KBM-7 (cell line): ENCODE data around the gene ZMPSTE24.
"Not testable (repeated sequence)": the region's sequence is repeated elsewhere in the genome, so short reads cannot be mapped to it uniquely, and the experiment has no call there.

ENCODE experiments used
- DNase-seq: peaks from one replicate; pipeline ENCODE4 v3.0.0-alpha.2; 2015
- in situ Hi-C: fragments of 300-500 bp; cut with MboI; formaldehyde crosslinking; loops from 2 replicates; pipeline ENCODE4 v1.14.3; 2020; ENCODE audit warnings: low sequenced_read_pairs, low pct_unique_long_range_greater_than_20kb, mixed read lengths

ZMPSTE24 gene

DNA sequence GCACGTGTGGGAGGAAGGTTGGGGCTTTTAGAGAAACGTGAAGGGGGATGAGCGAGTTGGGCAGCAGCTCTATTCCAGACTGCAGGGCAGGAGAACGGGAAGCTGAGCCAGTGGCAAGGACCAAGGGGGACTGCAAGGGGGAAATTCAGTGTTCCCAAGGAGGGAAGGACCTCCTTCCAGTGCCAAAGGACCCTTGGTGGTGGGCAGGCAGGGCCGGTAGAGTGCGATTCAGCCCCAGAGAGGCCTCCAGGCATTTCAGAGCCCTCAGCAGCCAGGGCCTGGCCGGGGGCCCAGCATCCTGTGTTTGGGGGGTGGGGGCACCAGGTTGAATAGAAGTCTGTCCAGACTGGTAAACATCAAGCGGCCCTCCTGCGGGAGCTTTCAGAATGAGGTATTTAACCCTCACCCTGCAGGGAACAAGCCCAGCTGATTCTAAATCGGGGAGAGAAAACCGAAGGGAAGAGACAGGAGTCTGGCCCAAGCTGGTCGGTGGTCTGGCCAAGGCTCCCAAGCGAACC, 56.7 kb downstream of the ZMPSTE24 start:
- no peak for DNase-seq
- in situ Hi-C loops: no loop called here

DNA sequence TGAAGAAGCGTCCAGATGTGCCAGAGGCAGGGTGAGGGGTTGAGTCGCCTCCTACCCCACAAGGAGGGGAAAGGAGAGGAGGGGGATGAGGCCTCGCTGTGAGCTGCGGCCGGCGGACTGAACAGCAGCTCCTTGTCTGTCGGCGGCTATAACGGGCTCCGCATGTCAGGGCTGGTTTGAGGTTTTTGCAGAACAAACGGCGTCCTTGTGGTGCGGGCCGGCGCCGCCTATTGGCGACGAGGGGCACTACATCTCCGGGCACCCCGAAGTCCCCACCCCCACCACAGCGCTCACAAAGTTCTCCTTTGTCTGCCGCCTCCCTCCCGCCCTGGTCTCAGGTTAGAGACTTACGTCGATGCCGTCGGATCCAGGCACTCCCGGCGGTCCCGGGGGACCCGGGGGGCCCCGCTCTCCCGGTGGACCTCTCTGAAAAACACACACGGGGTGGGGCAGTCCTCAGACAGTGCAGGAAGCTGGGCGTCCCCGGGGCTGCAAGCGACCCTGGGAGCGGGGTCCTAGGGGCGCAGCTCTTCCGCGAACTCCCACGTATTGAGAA, 57.3 kb downstream of the ZMPSTE24 start:
- peak; percentile 96 for DNase-seq
- in situ Hi-C loops: no loop called here

DNA sequence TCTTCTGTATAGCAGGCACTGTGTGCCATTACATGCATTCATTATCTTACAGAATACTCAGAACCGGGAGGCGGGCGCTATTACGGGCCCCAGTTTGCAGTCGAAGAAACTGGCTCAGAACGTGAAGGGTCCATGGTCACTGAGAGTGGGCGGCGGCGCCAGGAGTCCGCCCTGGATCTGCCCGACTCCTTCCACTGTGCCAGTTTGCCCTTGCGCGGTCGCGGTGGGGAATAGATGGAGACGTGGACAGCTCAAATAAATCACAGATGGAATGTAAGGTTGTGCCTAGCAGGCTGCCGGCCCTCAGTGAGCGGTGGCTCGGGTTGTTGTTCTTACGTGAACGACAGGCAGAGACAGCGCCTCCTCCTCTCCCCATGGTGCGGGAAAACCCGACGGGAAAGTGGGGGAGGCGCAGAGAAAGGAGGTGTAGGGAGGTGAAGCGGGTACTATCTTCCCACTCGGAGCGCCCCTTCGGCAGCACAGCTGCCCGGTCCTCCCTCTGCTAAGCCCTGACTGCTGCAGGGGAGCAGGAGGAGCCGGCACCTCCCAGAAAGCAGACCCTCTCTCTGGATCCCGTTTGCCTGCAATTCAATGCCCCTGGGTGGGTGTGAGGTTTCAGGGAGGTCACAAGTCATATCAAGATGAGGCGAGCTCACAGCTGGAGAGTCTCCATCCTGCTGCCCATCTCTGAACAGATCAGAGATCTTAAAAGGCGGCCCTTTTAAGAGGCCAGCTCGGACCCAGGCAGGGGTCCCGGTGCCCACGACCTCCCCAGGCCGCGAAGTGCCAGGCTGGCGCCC, 58.0 kb downstream of the ZMPSTE24 start:
- no peak for DNase-seq
- in situ Hi-C loops: no loop called here

DNA sequence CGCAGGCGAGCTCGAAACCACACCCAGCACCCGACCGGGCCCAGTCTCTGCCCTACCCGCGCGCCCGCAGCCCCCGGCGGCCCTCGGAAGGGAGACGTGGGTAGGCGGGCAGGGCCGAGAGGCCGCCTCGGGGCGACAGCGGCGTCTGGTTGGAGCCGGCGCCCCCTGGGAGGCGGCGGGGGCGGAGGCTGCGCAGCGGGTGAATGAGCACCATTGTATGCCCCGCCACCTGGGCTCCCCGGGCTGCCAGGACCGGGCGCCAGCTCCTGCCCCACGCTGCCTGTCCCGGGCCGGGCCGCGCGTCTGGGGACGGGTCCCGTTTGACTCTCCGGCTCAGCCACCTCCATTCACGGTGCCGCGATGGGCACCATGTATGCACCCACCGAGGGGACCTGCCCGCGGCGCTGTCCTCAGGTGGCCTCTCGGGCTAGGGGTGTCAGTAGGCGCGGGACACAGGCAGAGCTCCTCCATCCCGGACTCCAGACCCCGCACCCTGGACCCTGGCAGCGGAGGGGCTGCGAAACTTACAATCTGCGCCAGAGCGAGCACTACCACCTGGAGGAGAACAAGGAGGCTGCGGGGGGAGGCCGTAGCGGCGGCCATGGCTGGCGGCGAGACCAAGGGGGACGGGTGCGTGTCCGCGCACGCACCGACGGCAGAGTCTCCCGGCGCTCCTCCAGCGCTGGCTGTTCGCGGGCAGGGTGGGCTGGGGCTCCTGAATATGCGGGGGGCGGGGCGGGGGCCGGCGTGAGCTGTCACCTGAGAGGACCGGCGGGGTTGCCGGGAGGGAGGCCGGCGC, 58.8 kb downstream of the ZMPSTE24 start, which contains the start of gene COL9A2:
TSS of gene COL9A2 (minus strand) at position 692 of the 799 bp plus-strand sequence. CDS start at position 603, 89 bp downstream.
- no peak for DNase-seq
- in situ Hi-C loops: no loop called here

DNA sequence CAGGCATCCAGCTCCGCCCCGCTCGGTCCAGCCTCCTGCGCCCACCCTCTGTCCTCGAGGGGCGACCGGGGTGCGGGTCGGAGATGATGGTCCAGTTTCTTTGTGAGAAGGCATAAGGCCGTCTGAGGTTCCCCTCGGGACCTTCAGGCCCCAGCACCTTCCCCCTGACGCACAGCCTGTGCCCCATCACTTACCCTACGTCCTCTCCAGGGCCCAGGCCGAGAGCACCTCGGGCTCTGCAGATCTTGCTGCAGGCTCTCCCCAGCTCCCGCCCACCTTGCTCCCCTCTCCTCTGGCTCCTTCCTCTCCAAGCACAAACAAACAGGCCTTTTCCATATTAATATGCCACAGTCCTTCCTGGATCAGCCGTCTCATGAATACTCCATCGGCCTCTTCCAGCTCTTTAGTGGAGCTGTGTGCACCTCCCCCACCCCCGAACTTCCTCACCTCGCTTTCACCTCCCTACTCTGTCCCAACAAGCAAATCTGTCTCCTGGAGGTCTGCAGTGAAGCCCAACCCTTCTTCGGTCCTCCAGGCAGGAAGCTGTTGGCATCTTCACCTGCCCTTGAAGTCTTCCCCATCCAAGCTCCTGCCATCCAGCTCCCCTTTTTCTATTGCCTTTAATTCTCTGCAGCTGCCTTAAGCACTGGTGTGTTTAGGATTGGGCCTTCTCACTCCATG, 59.5 kb downstream of the ZMPSTE24 start:
- no peak for DNase-seq
- in situ Hi-C loops: no loop called here

DNA sequence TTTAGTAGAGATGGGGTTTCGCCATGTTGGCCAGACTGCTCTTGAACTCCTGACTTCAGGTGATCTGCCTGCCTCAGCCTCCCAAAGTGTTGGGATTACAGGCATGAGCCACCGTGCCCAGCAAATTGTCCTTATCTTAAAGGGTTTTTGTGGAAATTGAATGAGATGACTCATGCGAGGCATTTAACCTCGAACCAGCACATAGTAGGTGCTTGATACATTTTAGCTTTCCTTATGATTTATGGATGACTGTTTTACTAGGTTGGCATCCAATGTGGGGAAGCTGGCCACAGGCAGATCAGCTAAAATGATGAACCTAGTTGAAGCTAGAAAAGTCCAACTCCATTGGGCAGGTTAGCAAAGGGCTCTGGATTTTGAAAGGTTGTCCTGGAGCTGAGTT, 60.4 kb downstream of the ZMPSTE24 start:
- in situ Hi-C loops: no loop called here
- DNase-seq: no peak

DNA sequence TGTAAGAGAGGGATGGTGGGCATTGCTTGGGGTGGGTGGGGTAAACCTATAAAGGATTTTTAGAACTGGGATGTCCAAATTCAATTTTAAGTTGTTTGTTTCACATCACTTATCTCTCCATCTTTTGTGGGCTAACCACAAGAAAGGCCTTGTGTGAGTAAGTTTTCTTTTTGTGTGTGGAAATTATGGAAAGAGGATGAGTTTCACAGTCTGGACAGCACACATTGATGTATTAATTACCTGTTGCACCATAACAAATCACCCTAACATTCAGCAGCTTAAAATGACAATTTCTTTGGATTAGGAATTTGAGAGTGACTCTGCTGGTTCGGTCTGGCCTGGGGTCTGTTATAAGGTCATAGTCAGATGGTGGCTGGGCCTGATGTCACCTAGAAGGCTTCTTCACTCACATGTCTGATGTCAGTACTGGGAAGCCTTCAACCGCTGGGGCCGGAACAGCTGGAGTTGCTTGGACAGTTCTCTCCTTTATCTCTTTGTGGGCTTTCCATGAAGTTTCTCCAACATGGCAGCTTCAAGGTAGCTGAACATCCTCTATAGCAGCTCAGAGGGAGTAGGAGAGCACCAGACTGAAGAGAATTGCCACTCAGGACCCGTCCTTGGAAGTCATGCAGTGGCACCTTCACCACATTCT, 61.1 kb downstream of the ZMPSTE24 start:
- in situ Hi-C loops: no loop called here
- no peak for DNase-seq

DNA sequence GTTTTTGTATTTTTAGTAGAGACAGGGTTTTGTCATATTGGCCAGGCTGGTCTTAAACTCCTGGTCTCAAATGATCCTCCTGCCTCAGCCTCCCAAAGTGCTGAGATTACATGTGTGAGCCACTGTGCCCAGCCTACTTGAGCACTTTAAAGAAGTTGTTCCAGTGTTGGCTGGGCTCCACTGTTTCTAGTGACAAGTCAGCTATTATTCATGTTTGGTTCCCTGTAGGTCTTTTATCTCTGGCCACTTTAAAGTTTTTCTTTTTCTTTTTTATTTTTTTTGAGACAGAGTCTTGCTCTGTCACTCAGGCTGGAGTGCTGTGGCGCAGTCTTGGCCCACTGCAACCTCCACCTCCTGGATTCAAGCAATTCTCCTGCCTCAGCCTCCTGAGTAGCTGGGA, 73.4 kb downstream of the ZMPSTE24 start:
- DNase-seq, in situ Hi-C loops: not testable (repeated sequence)

DNA sequence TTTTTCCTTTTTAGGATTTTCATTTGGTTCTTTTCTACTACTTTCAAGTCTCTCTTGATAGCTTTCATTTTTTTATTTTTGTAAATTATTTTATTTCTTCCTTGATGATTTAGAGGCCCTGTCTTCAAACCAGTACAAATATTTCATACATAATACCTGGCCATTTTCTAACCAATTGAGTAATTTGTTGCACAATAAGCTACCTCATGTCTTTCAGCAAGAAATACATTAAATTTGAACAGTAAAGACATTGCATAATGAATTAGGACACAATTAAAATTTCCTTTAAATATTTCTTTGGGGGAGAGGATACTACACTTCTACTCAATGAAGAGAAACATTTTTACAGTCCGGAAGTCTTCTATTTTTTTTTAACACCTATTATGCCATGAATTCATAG, 74.7 kb downstream of the ZMPSTE24 start:
- DNase-seq: no peak
- in situ Hi-C loops: no loop called here

DNA sequence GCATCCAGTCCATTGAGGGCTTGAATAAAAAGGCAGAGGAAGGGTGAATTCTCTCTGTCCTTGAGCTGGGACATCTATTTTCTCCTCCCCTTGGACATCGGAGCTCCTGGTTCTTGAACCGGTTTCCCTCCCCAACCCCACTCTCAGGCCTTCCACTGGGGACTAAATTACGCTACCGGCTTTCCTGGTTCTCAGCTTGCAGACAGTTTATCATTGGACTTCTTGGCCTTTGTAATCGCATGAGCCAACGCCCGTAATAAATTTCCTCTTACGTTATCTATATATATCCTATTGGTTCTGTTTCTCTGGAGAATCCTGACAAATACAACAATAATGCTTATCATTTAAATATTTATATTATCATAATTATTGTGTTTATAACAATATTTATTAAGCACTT, 79.4 kb downstream of the ZMPSTE24 start:
- in situ Hi-C loops: no loop called here
- no peak for DNase-seq

DNA sequence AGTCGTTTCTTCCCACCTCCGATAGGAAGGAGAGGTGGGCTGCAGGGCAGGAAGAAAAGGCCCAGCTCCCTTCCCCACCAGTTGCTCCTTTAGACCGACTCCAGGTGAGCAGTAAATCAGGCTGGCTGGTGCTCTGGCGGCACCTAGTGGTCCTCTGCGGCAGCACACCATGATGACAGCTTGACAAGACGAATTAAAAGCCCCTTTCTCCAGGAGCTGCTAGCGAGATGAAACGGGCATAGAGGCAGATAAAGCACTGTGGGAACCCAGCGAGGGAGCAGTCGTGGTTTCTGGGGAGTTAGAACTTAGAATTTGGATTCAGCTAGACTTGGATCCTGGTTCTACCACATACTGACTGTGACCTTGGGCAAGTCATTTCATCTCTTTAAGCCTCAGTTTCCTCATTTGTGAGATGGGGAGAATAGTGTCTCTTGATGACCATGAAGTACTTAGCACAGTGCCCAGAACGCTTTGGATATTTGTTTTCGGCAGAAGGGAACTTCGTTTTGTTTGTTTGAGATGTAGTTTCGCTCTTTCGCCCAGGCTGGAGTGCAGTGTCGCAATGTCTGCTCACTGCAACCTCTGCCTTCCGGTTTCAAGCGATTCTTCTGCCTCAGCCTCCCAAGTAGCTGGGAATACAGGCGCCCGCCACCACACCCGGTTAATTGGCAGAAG, 80.8 kb downstream of the ZMPSTE24 start:
- in situ Hi-C loops: no loop called here
- DNase-seq: peak; percentile 94

DNA sequence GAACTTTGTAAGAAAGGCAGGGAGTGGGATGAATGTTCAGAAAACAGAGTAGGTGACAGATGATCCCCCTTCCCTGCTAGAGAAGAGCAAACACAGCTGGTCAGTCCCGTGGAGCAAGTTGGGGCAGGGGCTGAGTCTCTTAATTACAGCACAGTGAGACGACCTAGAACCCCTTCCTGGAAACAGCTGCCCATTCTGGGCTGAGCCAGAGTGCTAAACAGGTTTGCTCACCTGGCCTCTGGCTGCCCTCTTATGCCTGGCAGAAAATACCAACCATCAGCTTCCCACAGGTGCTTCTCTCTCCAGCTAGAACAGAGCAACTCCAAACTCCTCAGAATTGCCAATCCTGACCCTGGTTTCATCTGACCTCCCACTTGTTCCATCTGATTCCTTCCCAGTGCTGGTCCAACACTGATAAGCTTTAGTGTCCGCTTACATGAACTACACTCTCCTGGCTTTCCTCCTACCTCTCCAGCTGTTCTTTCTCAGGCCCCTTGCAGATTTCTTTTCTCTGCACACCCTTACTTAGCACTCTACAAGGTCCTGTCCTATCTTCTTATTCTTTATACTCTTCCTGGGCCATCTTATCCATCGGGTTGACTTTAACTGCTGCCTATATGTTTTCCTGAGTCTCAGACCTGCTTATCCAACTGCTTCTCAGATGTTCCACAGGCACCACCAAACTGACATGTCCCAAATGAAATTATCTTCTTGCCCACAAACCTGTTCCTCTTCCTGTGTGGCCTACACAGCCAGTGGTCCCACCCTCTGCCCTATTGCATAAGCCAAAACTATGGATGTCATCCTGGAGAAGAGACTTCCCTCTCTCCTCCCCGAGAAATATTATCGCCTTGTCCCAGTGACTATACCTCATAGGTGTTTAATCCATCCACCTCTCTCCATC, 81.6 kb downstream of the ZMPSTE24 start:
- DNase-seq: peak; percentile 58
- in situ Hi-C loops: no loop called here

DNA sequence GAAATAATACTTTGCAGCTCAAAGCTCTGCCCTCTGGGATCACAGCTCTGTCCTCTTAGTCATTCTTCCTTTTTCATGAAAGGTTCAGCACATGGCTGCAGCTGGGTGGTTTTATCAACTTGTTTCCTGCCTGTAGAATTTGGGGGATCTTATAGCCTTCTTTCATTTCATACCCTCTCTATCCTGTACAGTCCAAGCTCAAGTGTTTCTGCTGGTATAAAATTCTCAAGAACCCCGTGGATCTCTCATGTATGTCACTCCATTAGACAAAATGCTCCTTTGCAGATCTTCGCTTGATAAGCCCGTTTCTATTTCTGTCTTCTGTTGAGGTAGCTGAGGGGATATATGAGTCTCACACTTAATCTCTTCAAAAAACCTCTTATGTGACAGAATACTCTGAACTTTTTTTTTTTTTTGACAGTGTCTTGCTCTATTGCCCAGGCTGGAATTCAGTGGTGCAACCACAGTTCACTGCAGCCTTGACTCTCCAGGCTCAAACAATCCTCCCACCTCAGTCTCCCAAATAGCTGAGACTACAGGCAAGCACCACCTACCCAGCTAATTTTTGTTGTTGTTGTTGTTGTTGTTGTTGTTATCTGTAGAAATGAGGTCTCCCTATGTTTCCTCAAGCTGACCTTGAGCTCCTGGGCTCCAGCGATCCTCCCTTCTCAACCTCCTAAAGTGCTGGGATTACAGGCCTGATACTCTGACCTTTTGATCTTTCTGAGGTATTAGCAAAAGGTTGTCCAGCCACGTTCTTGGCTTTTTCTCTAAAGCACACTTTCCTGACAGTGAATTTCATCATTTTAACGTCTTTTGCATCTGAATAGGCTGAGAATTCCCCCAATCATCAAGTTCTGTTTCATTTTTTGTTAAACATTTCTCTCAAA, 83.7 kb downstream of the ZMPSTE24 start:
- in situ Hi-C loops: no loop called here
- DNase-seq: no peak

DNA sequence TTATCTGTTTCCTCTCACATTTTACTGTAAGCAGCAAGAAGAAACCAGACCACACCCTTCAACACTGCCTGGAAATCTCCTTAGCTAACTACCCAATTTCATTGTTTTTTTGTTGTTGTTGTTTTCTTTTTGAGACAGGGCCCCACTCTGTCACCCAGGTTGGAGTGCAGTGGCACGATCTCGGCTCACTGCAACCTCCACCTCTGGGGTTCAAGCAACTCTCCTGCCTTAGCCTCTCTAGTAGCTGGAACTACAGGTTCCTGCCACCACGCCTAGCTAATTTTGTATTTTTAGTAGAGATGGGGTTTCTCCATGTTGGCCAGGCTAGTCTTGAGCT, 84.3 kb downstream of the ZMPSTE24 start:
- DNase-seq, in situ Hi-C loops: not testable (repeated sequence)
